Liver (tissue), 9 donors: ENCODE measurements around the gene CTU1. TPM values are rescaled to one million over a fixed set of nuclear protein-coding genes. Genes with fewer than 3 reads are reported as not detected.
A peak's percentile ranks its signal among the peaks of the same experiment; 100 is the strongest.

ENCODE experiments used
- DNase-seq: peaks from one replicate; pipeline ENCODE4 v3.0.0-alpha.2; 2017; ENCODE audit warnings: low spot score
- H3K27ac ChIP-seq, 2 donors: one replicate each; pipeline ENCODE4 v1.7.0; 2013; ENCODE audit warnings: inconsistent platforms in 2 of 2, low read length in 2 of 2, control low read depth in 1 of 2, low read depth in 1 of 2, mild to moderate bottlenecking in 1 of 2
- H3K27me3 ChIP-seq, 4 donors: one replicate each; pipeline versions ENCODE4 v1.6.1 to v1.7.0; 2013; ENCODE audit warnings: low read length in 3 of 4, inconsistent platforms in 1 of 4, mild to moderate bottlenecking in 1 of 4, moderate library complexity in 1 of 4; ENCODE audit not compliant: control insufficient read depth in 4 of 4, insufficient read depth in 4 of 4
- H3K36me3 ChIP-seq, 4 donors: one replicate each; pipeline versions ENCODE4 v1.6.1 to v1.7.0; 2013; ENCODE audit warnings: low read length in 3 of 4, mild to moderate bottlenecking in 3 of 4, low read depth in 1 of 4, moderate library complexity in 1 of 4; ENCODE audit not compliant: control insufficient read depth in 4 of 4, insufficient read depth in 3 of 4
- H3K4me1 ChIP-seq, 4 donors: one replicate each; pipeline versions ENCODE4 v1.6.1 to v1.7.0; 2013; ENCODE audit warnings: low read length in 3 of 4, mild to moderate bottlenecking in 3 of 4, moderate library complexity in 1 of 4; ENCODE audit not compliant: control insufficient read depth in 4 of 4, insufficient read depth in 4 of 4
- H3K4me3 ChIP-seq, 3 donors: one replicate each; pipeline versions ENCODE4 v1.6.1 to v1.7.0; 2013; ENCODE audit warnings: low read length in 3 of 3, control low read depth in 1 of 3, low read depth in 1 of 3, mild to moderate bottlenecking in 1 of 3
- H3K9ac ChIP-seq, 2 donors: one replicate each; pipeline ENCODE4 v1.7.0; 2013; ENCODE audit warnings: low read length in 2 of 2, mild to moderate bottlenecking in 2 of 2, moderate library complexity in 2 of 2, control low read depth in 1 of 2, low read depth in 1 of 2
- H3K9me3 ChIP-seq, 4 donors: one replicate each; pipeline versions ENCODE4 v1.6.1 to v1.7.0; 2013; ENCODE audit warnings: low read length in 3 of 4; ENCODE audit not compliant: control insufficient read depth in 4 of 4
- EGR1 ChIP-seq, 2 donors: IDR thresholded peaks; 2 replicates each; pipeline ENCODE4 v1.6.1; 2016 to 2018; ENCODE audit warnings: antibody characterized with exemption in 2 of 2, low read depth in 2 of 2
- GABPA ChIP-seq, 2 donors: IDR thresholded peaks in 1 of 2; conservative IDR thresholded peaks in 1 of 2; 2 replicates each; pipeline ENCODE4 v1.6.1; 2016; ENCODE audit warnings: antibody characterized with exemption in 2 of 2, mild to moderate bottlenecking in 1 of 2, moderate library complexity in 1 of 2
- HNF4A ChIP-seq, 2 donors: conservative IDR thresholded peaks; 2 replicates each; pipeline ENCODE4 v1.6.1; 2016; ENCODE audit warnings: antibody characterized with exemption in 2 of 2, mild to moderate bottlenecking in 2 of 2
- JUND ChIP-seq, 2 donors: IDR thresholded peaks; 2 replicates each; pipeline ENCODE4 v1.6.1; 2016; ENCODE audit warnings: antibody characterized with exemption in 2 of 2
- NR2F2 ChIP-seq: IDR thresholded peaks from 2 replicates; pipeline ENCODE4 v1.6.1; 2016; ENCODE audit warnings: antibody characterized with exemption
- RAD21 ChIP-seq, 2 donors: IDR thresholded peaks; 2 replicates each; pipeline ENCODE4 v1.6.1; 2016; ENCODE audit warnings: antibody characterized with exemption in 2 of 2, mild to moderate bottlenecking in 2 of 2
- YY1 ChIP-seq: IDR thresholded peaks from 2 replicates; pipeline ENCODE4 v1.6.1; 2016; ENCODE audit warnings: antibody characterized with exemption, mild to moderate bottlenecking
- WGBS: extraction: QIAGEN DNeasy Blood & Tissue Kit; methylation state at CpG from one replicate; pipeline ENCODE4 v1.1.7; 2013; 5-methylcytosine and 5-hydroxymethylcytosine counted together
- polyA plus RNA-seq, 2 donors: library from polyadenylated mRNA; stranded (reverse) in 1 of 2; unstranded in 1 of 2; fragments of 200-250 nt in 1 of 2; fragments of >200 nt in 1 of 2; fragmentation: Nextera tagmentation in 1 of 2; extraction: Ambion mirVana in 1 of 2; gene quantifications; one replicate each; pipeline versions ENCODE4 v1.2.1 to v1.2.3, GENCODE V29; 2013 to 2015
- total RNA-seq, 2 donors: library from RNA; depleted of rRNA; stranded (reverse); fragments of >200 nt; gene quantifications; one replicate each; pipeline ENCODE4 v1.2.3, GENCODE V29; 2014
- TF ChIP-seq, protein P1 (sequence below): IDR thresholded peaks from 2 replicates; pipeline ENCODE4 v1.6.1; 2016; ENCODE audit warnings: antibody characterized with exemption
- TF ChIP-seq, protein P2 (sequence below): IDR thresholded peaks from 2 replicates; pipeline ENCODE4 v1.6.1; 2016; ENCODE audit warnings: antibody characterized with exemption, mild to moderate bottlenecking
- TF ChIP-seq, protein P3 (sequence below): fragments of 150-350 bp; IDR thresholded peaks from 2 replicates; pipeline ENCODE4 v1.5.1; 2017; ENCODE audit warnings: improper control_type of control experiment, low read depth, low read length; ENCODE audit not compliant: missing input control
- donor health status: healthy.
- donor health status: healthy.
- donor health status: healthy.
- donor health status: healthy.
- donor health status: healthy.

The CTU1 gene
- total and polyA plus RNA-seq, 4 donors = 0.19 to 3.7 (median 2.5) TPM

DNA sequence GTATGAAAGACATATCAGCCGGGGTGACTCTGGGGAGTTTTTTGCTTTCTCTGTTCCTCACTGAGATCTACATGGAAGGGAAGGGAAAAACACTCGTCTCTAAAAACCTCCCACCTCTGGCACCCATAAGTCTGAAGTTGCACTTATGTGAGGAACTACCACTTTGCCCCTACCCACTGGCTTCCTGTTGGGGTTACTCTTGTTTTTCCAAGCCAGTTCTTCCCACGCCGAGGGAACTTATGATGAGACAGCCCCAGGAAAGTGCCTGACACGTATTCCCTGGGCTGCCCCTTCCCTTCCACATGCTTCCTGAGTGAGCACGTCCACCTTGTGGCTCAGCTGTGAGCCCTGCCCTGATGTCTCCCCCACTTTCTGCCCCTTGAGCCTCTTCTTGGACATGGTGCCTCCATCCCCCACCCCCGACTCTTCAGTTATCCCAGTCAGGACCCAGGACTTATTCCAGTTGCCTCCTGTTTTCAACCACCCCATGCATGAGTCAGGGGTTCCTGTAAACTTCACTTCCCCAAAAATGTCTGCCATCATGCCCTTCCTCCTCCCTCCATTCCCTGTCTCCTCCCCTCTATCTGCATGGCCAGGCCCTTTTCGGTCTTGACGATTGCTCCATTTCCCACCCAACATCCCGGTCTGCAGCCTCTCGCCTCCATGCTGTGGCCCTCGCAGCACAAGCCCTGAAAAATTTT lies 28.8 kb upstream of the CTU1 start:
- TF ChIP-seq, protein P1, sequence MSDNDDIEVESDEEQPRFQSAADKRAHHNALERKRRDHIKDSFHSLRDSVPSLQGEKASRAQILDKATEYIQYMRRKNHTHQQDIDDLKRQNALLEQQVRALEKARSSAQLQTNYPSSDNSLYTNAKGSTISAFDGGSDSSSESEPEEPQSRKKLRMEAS = peak; percentile 17
- TF ChIP-seq YY1 (peak; percentile 45), GABPA (IDR thresholded peaks at IDR 0.05 in 1 of 2, conservative IDR thresholded peaks at IDR 0.05 in 1 of 2) (no peak), RAD21 (IDR thresholded peaks at IDR 0.05) (no peak), HNF4A (conservative IDR thresholded peaks at IDR 0.05) (no peak)
- TF ChIP-seq, protein P2, sequence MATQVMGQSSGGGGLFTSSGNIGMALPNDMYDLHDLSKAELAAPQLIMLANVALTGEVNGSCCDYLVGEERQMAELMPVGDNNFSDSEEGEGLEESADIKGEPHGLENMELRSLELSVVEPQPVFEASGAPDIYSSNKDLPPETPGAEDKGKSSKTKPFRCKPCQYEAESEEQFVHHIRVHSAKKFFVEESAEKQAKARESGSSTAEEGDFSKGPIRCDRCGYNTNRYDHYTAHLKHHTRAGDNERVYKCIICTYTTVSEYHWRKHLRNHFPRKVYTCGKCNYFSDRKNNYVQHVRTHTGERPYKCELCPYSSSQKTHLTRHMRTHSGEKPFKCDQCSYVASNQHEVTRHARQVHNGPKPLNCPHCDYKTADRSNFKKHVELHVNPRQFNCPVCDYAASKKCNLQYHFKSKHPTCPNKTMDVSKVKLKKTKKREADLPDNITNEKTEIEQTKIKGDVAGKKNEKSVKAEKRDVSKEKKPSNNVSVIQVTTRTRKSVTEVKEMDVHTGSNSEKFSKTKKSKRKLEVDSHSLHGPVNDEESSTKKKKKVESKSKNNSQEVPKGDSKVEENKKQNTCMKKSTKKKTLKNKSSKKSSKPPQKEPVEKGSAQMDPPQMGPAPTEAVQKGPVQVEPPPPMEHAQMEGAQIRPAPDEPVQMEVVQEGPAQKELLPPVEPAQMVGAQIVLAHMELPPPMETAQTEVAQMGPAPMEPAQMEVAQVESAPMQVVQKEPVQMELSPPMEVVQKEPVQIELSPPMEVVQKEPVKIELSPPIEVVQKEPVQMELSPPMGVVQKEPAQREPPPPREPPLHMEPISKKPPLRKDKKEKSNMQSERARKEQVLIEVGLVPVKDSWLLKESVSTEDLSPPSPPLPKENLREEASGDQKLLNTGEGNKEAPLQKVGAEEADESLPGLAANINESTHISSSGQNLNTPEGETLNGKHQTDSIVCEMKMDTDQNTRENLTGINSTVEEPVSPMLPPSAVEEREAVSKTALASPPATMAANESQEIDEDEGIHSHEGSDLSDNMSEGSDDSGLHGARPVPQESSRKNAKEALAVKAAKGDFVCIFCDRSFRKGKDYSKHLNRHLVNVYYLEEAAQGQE = no peak
- Histone ChIP-seq H3K9ac (no peak overlapping the region), H3K36me3 (no peaks in the 10 kb centered on the region), H3K27me3 (no peaks in the 10 kb centered on the region), H3K9me3 (peaks cover 0 to 6% (median under 1%) of the 10 kb centered on the region in 4 donors), H3K4me1 (peaks cover 0 to 2% (median 0%) of the 10 kb centered on the region in 4 donors), H3K27ac (peak overlapping the region; percentile 52 to 74), H3K4me3 (no peak overlapping the region)
- no peak for DNase-seq
- 57% methylated on average over 12 of the region's 12 CpGs for WGBS

DNA sequence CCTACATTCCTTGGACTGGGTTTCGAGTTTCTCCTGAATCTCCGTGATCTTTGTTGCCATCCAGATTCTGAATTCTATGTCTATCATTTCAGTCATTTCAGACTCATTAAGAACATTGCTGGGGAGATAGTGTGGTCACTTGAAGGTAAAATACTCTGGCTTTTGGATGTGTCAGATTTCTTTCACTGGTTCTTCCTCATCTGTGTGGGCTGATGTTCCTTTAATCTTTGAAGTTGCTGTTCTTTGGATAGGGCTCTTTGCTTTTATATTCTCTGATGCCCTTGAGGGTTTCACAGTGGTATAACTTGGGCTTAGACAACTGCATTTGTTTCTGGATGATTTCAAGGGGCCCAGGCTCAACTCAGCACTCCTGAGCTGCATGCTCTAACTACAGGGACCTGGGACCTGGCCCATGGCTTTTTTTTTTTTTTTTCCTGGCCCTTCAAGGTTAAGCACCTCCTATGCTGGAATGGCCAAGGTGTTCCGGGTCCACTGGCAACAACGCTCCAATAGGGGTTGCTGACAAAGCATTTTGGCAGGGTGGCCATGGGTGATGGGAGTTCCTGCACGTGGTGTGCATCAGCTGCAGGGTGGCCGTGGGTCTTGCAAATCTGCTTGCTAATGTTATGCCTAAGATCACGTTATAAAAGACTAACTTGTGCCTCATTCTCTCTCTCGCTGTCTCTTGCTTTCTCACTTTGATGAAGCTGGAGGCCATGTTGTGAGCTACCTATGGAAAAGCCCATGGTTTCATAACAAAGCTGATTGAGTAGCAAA lies 28.0 kb upstream of the CTU1 start:
- Histone ChIP-seq H3K27me3 (no peaks in the 10 kb centered on the region), H3K4me1 (peaks cover 0 to 5% (median 0%) of the 10 kb centered on the region in 4 donors), H3K9me3 (peaks cover 0 to 6% (median under 1%) of the 10 kb centered on the region in 4 donors), H3K4me3 (no peak overlapping the region), H3K36me3 (no peaks in the 10 kb centered on the region), H3K9ac (no peak overlapping the region), H3K27ac (no peak overlapping the region)
- no peak for DNase-seq
- no peak for TF ChIP-seq NR2F2
- 68% methylated on average over 8 of the region's 8 CpGs for WGBS

DNA sequence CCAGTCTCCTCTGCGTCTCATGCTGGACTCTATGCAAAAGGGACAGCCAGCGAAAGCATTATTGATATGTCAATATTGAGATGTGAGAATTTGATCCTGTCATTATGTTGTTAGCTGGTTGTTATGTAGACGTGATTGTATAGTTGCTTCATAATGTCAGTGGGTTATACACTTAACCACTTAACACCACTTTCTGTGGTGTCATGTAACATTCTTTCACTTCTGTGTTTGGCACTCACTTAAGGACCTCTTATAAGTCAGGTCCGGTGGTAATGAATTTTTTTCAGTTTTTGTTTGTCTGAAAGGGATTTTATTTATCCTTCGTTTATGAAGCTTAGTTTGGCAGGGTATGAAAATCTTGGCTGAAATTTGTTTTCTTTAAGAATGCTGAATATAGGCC lies 26.8 kb upstream of the CTU1 start:
- H3K9ac ChIP-seq = no peak overlapping the region
- no peak for DNase-seq
- WGBS = 72% methylated on average over 5 of the region's 5 CpGs
- no peak overlapping the region for H3K4me3 ChIP-seq
- no peak overlapping the region for H3K27ac ChIP-seq
- peaks cover 0 to 7% (median 5%) of the 10 kb centered on the region in 4 donors for H3K4me1 ChIP-seq
- peaks cover 0 to 4% (median 0%) of the 10 kb centered on the region in 4 donors for H3K36me3 ChIP-seq
- H3K9me3 ChIP-seq = peaks cover 0 to 6% (median under 1%) of the 10 kb centered on the region in 4 donors
- TF ChIP-seq EGR1 (IDR thresholded peaks at IDR 0.05; ENCODE audit: low read depth in 2 of 2) = no peak
- TF ChIP-seq, protein P3, sequence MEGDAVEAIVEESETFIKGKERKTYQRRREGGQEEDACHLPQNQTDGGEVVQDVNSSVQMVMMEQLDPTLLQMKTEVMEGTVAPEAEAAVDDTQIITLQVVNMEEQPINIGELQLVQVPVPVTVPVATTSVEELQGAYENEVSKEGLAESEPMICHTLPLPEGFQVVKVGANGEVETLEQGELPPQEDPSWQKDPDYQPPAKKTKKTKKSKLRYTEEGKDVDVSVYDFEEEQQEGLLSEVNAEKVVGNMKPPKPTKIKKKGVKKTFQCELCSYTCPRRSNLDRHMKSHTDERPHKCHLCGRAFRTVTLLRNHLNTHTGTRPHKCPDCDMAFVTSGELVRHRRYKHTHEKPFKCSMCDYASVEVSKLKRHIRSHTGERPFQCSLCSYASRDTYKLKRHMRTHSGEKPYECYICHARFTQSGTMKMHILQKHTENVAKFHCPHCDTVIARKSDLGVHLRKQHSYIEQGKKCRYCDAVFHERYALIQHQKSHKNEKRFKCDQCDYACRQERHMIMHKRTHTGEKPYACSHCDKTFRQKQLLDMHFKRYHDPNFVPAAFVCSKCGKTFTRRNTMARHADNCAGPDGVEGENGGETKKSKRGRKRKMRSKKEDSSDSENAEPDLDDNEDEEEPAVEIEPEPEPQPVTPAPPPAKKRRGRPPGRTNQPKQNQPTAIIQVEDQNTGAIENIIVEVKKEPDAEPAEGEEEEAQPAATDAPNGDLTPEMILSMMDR = no peak
- TF ChIP-seq GABPA (IDR thresholded peaks at IDR 0.05 in 1 of 2, conservative IDR thresholded peaks at IDR 0.05 in 1 of 2) = no peak
- TF ChIP-seq, protein P1 = no peak
- TF ChIP-seq, protein P2 = no peak
- no peak for TF ChIP-seq JUND (IDR thresholded peaks at IDR 0.05)
- no peaks in the 10 kb centered on the region for H3K27me3 ChIP-seq
